Measurements from ENCODE around the gene LRRC3B. TPM values are rescaled to one million over a fixed set of nuclear protein-coding genes. Genes with fewer than 3 reads are reported as not detected.

LRRC3B gene, protein sequence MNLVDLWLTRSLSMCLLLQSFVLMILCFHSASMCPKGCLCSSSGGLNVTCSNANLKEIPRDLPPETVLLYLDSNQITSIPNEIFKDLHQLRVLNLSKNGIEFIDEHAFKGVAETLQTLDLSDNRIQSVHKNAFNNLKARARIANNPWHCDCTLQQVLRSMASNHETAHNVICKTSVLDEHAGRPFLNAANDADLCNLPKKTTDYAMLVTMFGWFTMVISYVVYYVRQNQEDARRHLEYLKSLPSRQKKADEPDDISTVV
- total RNA-seq = not detected in 2 replicates

GRCh38 chr3:26622621-26623418, at the start of gene LRRC3B:
TSS of gene LRRC3B (plus strand) at chr3:26622772. CDS start at chr3:26709673, 86,901 bp downstream.

